DMS153 treated with DMSO at 0.1 percent for 48 hours (cell line): ENCODE results near the gene NR6A1.

ENCODE experiments used
- DNase-seq: peaks from one replicate; lab custom pipeline; 2025; ENCODE audit not compliant: unreplicated experiment; lab: John Stamatoyannopoulos, UW

Gene NR6A1

DNA sequence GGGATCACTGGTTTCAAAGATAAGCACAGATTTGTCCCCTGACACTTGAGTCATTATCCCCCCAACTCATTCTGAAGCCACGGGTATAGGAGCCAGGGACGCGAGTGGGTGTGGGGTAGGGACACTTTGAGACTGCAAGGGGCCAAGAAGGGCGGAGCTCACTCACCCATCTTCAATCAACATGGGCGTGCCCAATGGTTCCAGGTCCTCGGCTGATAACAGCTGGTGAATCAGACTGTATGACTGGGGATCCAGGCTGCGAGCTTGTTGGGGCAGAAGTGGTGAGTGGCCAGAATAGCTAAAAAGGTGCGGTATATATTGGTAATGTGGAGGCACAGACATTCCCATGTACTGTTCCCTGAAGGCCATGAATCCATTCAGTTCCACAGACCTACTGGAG is 233.2 kb downstream of the NR6A1 start:
- no peak for DNase-seq

DNA sequence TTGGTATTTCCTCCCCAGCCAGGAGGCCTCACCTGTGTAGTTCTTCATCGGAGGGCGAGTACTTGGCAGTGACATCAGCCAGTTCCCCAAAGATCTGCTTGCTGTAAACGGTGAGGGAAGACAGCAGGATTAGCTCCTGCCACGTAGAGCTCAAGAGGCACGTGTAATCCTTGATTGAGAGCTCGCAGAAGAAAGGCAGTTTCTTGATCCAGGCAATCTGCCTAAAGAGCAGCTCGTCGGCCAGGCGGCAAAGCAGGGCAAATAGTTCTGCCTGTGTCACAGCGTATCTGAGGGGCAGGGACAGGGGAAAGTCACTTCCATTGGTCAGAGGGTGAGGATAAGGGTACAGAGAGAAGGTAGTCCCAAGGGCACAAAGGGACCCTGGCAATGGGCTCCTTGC is 235.3 kb downstream of the NR6A1 start:
- DNase-seq, result no peak

DNA sequence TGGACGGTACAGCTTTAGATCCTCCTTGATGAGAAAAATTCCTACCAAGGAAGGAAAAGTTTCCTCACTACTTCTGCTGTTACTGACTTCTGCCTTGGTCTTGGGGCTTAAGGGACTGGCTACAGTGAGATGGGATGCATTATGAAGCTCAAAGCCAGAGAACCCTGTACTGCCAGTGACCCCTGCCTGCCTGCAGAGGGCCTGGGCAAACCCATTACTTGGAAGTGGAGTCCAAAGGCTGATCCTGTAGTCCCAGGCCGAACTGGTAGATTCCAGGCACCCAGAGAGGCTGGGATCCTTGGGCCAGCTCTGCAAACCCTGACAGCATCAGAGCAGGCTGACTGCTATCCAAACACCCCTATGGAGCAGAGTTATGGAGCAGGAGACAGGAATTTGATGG is 238.2 kb downstream of the NR6A1 start:
- DNase-seq, result no peak

DNA sequence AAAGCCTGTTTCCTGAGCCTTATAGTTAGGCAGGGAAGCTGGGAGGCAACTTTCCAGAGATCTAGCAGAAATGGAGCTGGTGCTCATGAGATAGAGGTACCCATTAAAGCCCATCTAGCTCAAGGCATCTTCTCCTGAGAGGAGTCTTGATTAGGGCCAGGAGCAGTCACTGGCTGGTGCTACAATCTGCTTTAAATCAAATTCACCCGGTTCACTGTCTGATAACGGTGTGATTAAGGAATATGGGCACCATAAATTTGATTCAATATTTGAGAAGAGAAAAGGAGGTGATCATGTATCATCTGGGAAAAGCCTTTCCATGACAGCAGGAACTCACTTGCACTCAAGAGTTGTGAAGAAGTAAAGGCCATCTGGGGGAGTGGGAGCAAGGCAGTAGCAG is 240.0 kb downstream of the NR6A1 start:
- no peak for DNase-seq

DNA sequence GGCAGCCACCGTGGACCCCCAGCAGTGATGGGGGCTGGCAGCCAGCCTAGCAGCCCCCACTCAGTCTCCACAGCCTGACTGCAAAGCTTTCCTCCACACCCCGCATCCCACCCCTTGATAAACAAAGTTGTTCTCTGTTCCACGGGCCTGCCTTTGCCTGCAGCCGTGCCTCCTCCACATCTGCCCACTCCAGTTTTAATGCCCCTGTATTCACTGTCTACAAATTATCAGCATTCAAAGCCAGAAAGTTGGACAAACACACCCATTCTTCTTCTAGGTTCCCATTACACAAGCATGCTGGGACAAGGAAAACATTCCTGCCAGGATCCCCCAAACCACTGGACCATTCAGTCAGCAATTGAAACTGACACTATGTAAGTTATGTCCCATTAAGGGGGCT is 240.9 kb downstream of the NR6A1 start:
- DNase-seq, result no peak

DNA sequence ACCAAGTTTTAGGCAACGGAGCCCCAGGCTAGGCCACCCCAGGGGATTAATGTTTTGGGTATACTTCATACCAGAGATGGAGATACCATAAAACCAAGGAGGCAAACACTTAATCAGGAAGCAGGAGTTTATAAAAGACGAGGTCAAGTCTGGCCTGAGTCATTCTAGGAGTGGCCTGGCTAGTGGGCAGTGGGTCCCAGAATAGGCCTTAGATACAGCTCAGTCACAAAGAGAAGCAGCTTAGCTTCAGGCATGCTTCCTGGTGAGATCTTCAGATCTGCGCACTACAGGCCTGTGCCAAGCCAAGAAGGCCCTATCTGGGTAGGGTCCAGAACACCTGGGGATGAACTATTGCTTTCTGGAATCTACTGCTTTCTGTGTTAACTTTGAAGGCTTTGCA is 243.3 kb downstream of the NR6A1 start:
- DNase-seq, result no peak

DNA sequence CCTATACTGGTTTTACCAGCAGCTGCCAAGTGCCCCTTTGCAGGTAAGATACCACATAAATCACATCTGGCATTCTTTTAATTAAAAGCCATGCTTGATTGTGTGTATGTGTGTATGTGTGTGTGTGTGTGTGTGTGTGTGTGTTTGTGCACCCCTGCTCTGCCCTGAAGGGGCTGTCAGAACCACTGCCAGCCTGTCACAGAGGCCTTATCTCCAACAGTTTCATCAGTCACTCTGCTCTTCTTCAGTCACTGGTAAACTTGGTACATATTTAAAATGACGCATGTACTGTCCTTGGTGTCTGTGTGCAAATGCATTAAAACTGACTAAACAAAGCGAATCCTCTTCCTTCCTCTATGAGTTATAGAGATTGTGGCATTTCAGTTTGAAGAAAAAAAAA is 244.9 kb downstream of the NR6A1 start:
- no peak for DNase-seq

DNA sequence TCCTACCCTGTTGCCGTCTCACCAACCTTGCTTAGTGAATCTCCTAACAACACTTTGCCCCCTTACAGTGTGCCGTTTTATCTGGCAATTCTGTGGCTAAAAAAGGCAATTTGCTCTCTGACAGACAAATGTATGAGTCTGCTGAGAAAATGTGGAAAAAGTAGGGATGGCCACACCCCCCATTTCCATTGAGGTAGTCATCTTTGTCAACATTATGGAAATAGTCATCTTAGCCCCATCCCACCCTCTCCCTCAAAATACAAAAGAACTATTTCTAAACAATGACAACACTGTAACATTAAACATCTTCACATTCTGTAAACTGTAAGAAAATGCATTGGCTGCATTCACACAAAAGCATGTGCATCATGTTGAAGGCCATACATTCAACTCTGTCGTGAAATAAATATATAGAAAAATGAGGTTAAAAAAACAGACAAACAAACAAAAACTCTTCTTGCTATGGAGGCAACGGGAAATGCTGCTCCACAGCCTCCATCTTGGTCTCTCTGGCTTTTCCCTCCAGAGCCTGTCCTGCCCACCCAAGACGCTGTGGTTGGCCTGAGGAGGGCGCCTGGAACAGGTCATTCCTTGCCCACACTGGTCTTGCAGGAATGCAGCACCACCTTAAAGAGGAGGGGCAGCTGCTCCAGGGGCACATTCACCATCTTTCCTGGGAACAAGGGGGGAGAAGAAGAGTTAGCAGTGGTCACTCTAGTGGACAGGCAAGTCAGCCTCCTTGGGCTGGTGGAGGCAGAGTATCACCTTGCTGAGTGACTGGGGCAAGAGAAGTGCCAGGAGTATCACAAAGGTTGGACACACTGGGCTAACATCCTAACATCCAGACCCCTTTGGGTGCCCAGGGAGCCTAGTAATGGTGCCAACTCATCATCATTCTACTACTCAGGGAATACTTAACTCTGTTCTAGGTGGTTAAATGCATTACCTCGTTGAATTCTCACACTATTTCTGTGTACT is 248.7 kb downstream of the NR6A1 start:
- no peak for DNase-seq

DNA sequence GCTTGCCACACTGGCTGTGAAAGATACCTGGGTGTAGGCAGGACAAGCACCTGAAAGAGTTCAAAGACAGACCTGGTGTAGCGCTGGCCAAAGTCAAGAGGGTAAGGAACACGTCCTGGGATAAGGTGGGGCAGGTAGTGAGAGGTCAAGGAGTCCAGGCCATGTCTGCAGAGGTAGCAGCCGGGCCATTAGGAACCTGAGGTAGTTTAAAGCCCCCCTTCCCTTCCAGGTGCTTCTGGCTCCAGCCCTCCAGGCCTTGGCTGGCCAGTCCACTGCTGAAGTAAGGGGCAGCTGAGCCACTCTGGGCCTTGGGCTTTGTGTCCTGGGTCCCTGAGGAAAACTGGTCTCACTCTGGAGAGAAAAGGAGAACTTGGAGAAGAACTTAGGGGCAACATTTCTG is 250.0 kb downstream of the NR6A1 start:
- DNase-seq, result no peak

DNA sequence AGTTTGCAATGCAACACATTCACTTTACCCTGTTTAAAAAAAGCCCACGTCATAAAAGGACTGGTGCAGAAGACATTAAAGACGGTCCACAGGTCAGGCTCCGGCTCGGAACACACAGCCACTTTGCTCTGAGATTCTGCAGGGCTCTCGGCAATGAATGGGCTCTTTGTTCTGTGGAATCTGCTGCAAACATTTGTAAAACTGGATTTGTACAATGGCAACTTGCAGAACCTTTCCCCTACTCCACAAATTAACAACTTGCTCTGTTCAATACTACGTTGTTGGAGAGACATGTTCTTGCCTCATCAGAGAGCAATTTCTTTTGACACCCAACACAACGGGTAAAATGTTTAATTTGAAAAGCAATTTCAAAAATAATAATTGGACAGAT is 250.9 kb downstream of the NR6A1 start:
- no peak for DNase-seq

DNA sequence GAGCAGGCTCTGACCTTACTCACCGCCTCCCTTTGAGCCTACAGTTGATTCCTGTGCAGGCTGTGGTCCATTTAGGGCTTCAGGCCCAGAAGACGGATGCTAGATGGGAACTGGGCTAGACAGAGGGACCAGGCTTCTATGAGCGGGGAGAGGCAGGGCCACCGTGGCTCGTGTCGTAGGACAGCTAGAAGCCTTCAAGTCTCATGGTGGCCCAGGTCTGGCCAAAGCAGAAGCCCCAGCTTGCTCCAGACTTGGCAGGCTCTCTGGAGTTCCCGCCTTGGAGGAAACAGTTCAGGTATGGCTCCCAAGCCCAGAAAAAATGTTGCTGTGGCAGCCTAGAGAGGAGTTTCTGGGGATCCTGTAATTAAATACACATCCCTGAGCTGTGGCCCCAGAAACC is 253.0 kb downstream of the NR6A1 start:
- DNase-seq, result no peak

DNA sequence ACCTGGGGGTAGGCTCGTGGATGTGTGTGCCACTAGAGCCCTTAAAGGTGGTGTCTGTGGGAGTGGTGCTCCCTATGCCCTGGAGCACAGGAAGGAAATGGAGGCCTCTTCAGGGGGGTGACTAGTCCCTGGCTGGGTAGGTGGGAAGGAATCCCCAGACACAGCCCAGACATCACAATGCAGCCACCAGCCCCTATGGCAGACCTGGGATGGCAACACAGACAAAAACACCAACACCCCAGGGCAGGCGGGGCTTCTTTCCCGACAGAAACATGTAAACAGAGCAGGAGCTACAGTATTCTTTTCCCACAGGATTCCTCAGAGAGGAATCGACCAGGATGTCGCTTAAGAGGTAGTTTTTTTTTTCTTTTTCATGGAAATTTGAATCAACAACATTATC is 253.5 kb downstream of the NR6A1 start:
- no peak for DNase-seq

DNA sequence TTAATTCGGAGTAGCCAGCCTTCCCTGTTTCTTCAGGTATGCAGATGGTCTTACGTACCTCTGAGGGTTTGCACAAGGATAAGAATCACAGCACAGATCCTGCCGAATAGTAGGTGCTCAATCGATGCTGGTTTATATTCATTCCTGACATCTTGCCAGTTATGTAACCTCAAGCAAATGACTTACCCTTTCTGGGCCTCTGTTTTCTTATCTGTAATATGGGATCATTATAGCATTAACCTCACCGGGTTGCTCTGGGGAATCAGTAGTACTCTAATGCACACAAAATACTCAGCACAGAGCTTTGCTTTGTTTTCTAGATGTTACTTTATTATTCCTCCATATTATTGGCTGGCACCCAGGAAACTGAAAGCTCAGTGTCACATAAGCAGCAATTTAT is 256.2 kb downstream of the NR6A1 start:
- DNase-seq, result no peak

DNA sequence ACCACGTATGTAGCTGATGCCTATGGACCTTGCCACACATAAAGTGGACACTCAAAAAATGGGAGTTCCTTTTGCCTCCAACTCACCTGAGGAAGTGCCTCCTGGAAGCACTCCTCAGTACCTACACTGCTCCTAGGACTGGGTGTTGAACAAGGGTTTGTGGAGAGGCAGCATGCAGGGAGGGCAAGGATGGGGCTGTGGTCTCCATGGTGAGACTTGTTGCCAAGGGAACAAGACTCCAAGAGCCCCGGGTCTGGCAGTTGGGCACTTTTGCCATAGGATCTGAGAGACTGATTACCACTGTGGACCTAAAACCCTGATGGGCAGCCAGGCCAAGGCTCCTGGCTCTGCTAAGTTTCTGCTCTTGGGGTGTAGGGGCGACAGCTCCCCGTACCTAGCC is 257.0 kb downstream of the NR6A1 start:
- DNase-seq, result no peak

DNA sequence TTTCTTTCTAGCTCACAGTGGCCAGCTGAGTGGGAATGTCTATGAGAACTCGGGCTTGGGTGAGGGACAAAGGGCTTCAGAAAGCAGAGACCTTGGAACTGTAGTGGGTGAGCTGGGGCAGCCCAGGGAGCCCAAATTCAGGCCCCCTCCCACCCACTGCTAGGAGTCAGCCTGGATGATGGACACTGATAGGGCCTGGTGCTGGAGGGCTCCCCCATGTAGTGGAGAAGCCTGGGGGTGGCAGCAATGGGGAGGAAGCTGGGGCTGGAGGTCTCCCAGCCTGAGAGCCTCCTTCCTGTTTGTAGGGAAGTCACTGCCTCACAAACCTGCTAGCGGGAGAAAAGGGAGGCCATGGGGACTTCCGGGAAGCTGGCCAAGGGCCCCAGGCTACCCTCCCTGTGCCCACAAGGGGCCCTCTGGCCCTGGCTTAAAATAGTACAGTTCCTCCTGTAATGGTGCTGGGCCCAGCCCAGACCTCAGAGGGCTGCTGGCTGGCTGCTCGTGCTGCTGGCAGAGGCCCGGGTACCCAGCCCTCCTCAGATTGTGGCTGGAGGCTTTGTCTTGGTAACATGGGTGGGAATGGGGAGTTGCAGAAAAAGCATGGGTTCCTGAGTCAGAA is 257.6 kb downstream of the NR6A1 start:
- DNase-seq, result no peak

DNA sequence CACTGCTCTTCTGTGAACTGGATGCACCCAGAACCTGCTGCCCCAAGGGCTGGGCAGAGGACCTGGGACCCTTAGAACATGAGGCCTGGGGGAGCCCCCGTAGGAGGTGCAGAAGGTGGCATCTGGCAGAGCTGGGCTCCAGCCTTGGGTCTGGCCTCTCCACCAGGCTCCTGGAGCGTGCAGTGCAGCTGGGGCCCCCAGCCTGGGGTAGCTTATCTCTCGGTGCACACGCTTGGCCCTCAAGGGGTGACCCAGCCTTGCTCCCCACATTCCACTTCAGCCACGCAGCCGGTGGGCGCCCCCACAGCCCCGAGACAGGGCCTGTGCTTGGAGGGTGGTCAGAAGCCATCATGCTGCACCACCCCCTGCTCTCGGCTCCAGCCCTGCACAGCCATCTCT is 258.3 kb downstream of the NR6A1 start:
- no peak for DNase-seq

DNA sequence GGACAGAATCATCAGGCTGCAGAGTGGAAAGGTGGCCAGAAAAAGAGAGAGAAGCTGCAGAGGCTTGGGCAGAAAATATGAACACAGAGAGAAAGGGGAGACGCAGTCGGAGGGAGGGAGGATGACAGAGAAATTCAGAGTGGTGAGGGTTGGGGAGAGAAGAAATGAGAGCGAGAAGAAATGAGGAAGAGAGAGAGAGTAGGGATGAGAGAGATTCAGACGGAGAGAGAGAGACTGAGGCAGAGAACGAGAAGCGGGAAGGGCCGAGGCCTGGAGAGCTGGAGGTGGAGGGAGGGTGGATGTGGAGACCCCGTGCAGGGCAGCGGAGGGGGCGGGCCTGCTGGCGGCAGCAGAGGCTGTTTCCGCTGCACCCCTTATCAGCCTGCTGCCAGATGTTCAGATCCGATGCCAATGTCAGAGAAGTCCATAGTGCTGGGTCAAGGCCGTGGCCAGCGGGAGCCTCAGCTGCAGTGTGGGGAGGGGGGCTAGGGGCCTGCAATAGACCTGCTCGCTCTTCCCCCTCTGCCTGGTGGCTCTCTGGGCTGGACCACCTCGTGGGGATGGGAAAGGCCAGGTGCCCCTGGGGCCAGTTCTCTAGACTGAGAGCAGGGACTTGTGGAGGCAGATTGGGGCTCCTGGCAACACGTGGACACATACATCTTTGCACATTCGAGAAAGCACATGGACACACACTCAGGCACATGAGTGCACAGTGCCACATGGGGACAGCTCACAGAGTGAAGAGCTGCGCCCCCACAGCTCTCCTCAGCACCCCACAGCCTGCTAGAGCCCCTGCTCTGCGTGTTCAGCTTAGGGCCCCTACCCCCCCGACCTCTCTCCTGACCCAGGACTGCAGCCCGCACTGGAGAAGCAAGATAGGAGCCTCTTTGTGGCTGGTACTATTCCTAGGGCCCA is 259.0 kb downstream of the NR6A1 start:
- DNase-seq, result no peak

DNA sequence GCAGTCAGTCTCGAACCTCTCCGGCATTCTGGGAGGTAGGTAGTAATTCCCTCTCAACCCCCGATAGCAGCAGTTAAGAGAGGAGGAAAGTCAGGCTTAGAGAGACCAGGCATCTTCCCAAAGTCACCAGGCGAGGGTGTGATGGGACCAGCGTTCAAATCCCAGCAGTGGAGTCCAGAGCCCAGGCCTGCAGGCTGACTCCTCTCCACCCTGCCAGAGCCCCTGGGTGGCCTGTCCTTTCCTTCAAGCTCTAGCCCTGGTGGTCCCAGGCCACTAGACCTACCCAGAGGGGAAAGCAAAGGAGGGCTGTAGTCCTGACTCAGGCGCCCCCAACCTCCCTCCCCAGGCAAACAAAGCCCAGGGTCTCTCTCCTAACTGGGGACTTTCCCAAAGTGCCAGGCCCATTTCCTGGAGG is 259.7 kb downstream of the NR6A1 start:
- DNase-seq, result no peak

DNA sequence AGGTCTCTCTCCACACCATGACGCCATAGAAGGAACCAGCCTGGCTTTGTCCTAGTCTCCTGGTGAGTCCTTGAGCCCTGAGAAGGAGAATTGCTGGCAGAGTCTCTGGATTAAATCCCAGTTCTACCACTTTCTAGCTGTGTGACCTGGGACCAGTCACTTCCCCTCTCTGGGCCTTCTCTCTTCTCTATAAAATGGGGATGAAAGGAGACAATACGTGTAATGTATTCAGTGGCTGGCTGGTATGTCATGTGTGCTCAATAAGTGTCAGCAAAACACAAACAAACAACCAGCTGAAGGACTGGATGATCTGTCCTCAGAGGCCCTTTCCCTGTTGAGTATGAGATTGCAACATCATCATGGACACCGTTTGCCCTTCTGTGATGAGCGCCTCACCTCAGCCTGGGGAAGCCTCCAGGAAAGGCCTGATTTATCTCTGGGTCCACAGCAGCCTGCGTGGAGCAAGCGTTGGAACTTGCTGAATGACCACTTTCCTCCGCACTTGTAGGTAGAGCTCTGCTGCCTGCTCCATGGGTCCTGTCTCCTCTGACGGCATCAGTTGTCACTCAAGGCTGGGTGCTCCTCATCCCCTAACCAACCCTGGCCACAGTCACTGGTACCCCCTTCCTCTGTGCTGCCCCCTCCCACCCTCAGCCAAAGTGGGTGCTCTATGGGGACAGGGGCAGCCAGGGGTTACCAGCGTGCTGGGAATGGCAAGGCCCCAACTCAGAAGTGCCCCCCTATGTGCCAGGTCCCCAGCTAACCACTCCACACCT is 260.3 kb downstream of the NR6A1 start:
- no peak for DNase-seq

DNA sequence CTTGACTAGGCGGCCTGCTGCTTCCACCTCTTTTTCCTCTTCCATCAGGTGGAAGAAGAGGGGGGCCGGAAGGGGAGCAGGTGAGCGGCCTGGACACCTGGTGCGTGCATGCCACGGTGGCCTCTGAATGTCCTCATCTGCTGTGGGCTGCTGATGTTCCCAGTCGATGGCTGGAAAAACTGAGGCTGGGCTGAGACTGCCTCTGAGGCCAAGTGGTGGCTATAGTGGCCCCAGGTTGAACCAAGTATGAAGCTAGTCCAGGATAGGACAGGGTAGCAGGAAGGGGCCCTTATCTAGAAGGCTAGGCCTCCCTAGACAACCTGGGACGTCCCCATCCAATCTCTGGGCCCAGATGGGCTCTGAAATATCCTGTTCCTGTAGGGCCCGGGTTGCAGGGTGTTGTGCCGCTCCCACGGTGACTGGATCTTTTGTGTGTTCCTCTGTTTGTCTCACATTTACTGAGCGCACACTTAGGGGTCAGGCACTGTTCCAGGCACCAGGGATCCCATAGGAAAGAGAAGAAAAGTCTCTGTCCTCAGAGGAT is 263.2 kb downstream of the NR6A1 start:
- DNase-seq, result no peak
